WERI-Rb-1 (cell line): ENCODE results near the gene SNRPB.
A peak's percentile ranks its signal among the peaks of the same experiment; 100 is the strongest.

Source experiments
- DNase-seq: peaks from one replicate; pipeline ENCODE4 v3.0.0-alpha.2; 2020
- H3K27ac ChIP-seq: fragments of 250-450 bp; sonication (Bioruptor Pico); 2 replicates; pipeline ENCODE4 v1.5.1; 2020; ENCODE audit warnings: mild to moderate bottlenecking, moderate library complexity
- H3K27me3 ChIP-seq: fragments of 250-450 bp; sonication (Bioruptor Pico); 2 replicates; pipeline ENCODE4 v1.5.1; 2021; ENCODE audit warnings: mild to moderate bottlenecking, low read depth, moderate library complexity; ENCODE audit not compliant: insufficient read depth, severe bottlenecking
- H3K36me3 ChIP-seq: fragments of 250-450 bp; sonication (Bioruptor Pico); 2 replicates; pipeline ENCODE4 v1.5.1; 2020; ENCODE audit warnings: mild to moderate bottlenecking, moderate library complexity
- H3K4me3 ChIP-seq: 2 replicates; pipeline ENCODE4 v1.5.1; 2011; ENCODE audit warnings: low read depth, mild to moderate bottlenecking, control low read depth, low read length
- H3K9me3 ChIP-seq: fragments of 250-450 bp; sonication (Bioruptor Pico); 2 replicates; pipeline ENCODE4 v1.5.1; 2021; ENCODE audit warnings: mild to moderate bottlenecking, moderate library complexity; ENCODE audit not compliant: severe bottlenecking
- CTCF ChIP-seq: IDR thresholded peaks from 2 replicates; pipeline ENCODE4 v1.5.1; 2011; ENCODE audit warnings: low read depth, mild to moderate bottlenecking, control low read depth, inconsistent platforms, low read length

The SNRPB gene

DNA sequence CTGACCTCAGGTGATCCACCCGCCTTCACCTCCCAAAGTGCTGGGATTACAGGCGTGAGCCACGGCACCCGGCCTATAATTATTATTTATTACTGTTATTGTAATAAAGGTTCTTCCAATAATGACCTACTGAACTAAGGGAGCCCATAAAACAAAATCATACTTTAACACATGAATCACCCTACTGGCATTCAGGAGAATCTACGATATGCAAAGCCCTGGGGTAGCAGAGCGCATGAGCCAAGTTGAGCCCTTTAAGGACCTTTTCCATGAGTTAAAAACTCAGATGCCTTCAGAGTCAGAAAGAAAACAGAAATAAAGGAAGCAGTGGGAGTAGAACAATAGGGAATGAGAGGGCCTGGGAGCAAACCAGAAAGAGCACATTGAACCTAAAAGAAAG, 41.5 kb downstream of the SNRPB start:
- DNase-seq, result no peak
- no peak for TF ChIP-seq CTCF
- Histone ChIP-seq H3K4me3 (no peak overlapping the region), H3K27me3 (no peaks in the 10 kb centered on the region), H3K9me3 (no peaks in the 10 kb centered on the region), H3K27ac (no peak overlapping the region), H3K36me3 (no peaks in the 10 kb centered on the region)

DNA sequence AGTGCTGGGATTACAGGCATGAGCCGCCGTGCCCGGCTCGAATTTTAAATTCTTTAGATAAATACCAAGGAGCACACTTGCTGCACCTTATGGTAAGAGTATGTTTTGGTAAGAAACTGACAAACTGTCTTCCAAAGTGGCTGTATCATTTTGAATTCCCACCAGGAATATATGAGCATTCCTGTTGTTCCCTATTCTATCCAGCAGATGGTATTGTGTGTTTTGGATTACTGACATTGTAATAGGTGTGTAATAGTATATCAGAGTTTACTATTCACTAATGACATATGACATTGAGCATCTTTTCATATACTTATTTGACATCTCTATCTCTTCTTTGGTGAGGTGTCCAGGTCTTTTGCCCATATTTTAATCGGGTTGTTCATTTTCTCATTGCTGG, 49.3 kb downstream of the SNRPB start:
- Histone ChIP-seq H3K27ac (no peak overlapping the region), H3K4me3 (no peak overlapping the region), H3K36me3 (no peaks in the 10 kb centered on the region), H3K27me3 (no peaks in the 10 kb centered on the region), H3K9me3 (no peaks in the 10 kb centered on the region)
- no peak for DNase-seq
- 0 out of 2 replicates have a peak, but pooled peaks have one; percentile 5 for TF ChIP-seq CTCF

DNA sequence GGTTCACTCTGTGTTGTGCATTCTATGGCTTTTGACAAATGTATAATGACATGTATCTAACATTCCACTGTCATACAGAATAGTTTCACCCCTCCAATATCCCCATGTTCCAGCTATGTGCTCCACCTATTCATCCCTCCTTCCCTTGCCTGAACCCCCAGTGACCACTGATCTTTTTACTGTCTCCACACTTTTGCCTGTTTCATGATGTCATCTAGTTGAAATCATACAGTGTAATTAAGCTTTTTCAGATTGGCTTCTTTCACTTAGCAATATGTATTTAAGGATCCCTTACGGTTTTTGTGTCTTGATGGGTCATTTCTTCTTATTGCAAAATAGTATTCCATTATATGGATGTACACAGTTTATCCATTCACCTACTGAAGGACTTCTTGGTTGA, 50.1 kb downstream of the SNRPB start:
- no peak overlapping the region for H3K4me3 ChIP-seq

GRCh38 chr20:2418388-2418787, 52.2 kb downstream of the SNRPB start:
- no peak overlapping the region for H3K27ac ChIP-seq
- H3K9me3 ChIP-seq, result no peaks in the 10 kb centered on the region
- no peaks in the 10 kb centered on the region for H3K27me3 ChIP-seq
- DNase-seq, result no peak
- H3K36me3 ChIP-seq, result no peaks in the 10 kb centered on the region
- H3K4me3 ChIP-seq, result no peak overlapping the region
- no peak for TF ChIP-seq CTCF

More for the DNA sequence above, 50.1 kb downstream of the SNRPB start:
- no peaks in the 10 kb centered on the region for H3K9me3 ChIP-seq
- no peak for TF ChIP-seq CTCF
- no peaks in the 10 kb centered on the region for H3K27me3 ChIP-seq
- H3K27ac ChIP-seq, result no peak overlapping the region
- DNase-seq, result no peak
- H3K36me3 ChIP-seq, result no peaks in the 10 kb centered on the region

GRCh38 chr20:2417213-2417541, 53.4 kb downstream of the SNRPB start:
- TF ChIP-seq CTCF, result no peak
- no peaks in the 10 kb centered on the region for H3K27me3 ChIP-seq
- no peaks in the 10 kb centered on the region for H3K9me3 ChIP-seq
- H3K36me3 ChIP-seq, result no peaks in the 10 kb centered on the region
- H3K27ac ChIP-seq, result no peak overlapping the region
- no peak for DNase-seq
- H3K4me3 ChIP-seq, result no peak overlapping the region

DNA sequence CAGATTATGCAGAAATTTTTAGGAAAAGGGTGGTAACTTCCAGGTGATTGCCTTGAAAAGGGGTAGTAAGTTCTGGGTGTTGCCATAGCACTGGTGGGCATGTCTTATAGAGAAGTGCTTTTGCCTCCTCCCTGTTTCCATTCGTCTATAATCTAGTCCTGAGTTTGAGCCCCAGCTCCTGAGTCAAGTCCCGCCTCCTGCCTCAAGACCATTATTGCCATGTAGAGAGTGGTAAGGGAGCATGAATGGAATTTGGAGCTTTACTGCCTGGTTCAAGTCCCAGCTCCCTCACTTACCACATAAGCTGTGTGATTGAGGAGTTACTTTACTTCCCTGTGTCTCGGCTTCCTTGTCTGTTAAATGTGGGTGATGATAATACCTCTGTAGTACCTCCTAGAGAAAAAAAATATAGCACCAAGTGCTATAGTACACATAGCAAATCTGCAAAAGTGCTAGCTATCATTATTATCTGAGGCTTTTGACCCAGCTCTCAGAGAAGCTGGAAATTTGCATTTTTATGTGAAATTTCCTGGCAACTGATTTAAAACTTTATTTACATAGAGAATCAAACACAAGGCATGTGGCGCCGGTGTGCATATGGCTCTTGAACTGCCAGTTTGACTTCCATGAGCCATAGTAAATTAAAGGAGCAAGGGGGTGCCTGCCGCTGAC, 53.9 kb downstream of the SNRPB start:
- H3K27ac ChIP-seq, result no peak overlapping the region
- TF ChIP-seq CTCF, result no peak
- no peaks in the 10 kb centered on the region for H3K36me3 ChIP-seq
- H3K4me3 ChIP-seq, result no peak overlapping the region
- DNase-seq, result no peak
- no peaks in the 10 kb centered on the region for H3K27me3 ChIP-seq
- H3K9me3 ChIP-seq, result no peaks in the 10 kb centered on the region
